Activated CD8-positive, alpha-beta memory T cell treated with anti-CD3 and anti-CD28 coated beads, Interleukin-2, amount 10 ng/mL, durations not matched to agents 7 days and 5 days (primary cell): ENCODE results near the gene UBE2D2. TPM values are rescaled to one million over a fixed set of nuclear protein-coding genes. Genes with fewer than 3 reads are reported as not detected.
"Not testable (repeated sequence)": the region's sequence is repeated elsewhere in the genome, so short reads cannot be mapped to it uniquely, and the experiment has no call there.

Experiments used
- ATAC-seq: fragments of 150-1000 bp; cut with Tn5 transposase; one replicate; pipeline ENCODE4 v1.10.0; 2021; ENCODE audit warnings: moderate library complexity
- CTCF ChIA-PET: fragments of 350-600 bp; sonication (Branson Sonifier 250); formaldehyde crosslinking; loops from one replicate; lab custom pipeline; 2021; ENCODE audit warnings: antibody characterized with exemption; lab: Charles Lee
- DNase-seq: peaks from one replicate; pipeline ENCODE4 v3.0.0-alpha.2; 2020
- H3K27ac Mint-ChIP-seq: one replicate; pipeline ENCODE4 v1.8.0; 2021; ENCODE audit warnings: mild to moderate bottlenecking, mixed read lengths
- H3K27me3 Mint-ChIP-seq: one replicate; pipeline ENCODE4 v1.8.0; 2021; ENCODE audit warnings: mixed read lengths
- H3K36me3 Mint-ChIP-seq: one replicate; pipeline ENCODE4 v1.8.0; 2021; ENCODE audit warnings: mild to moderate bottlenecking, mixed read lengths
- H3K4me1 Mint-ChIP-seq: one replicate; pipeline ENCODE4 v1.8.0; 2021; ENCODE audit warnings: mixed read lengths
- H3K4me3 Mint-ChIP-seq: one replicate; pipeline ENCODE4 v1.8.0; 2021; ENCODE audit warnings: mild to moderate bottlenecking, moderate library complexity, mixed read lengths
- H3K9me3 Mint-ChIP-seq: one replicate; pipeline ENCODE4 v1.8.0; 2022; ENCODE audit warnings: low read depth, mixed read lengths
- total RNA-seq, 2 experiments: library from RNA; stranded (reverse); gene quantifications; one replicate each; pipeline ENCODE4 v1.2.3, GENCODE V29; 2021

The UBE2D2 gene
- total RNA-seq, 2 experiments from 2014 or later = 201 to 244 TPM

GRCh38 chr5:139526309-139527089, 34.6 kb upstream of the UBE2D2 start:
- DNase-seq, H3K9me3 Mint-ChIP-seq, H3K36me3 Mint-ChIP-seq, H3K4me1 Mint-ChIP-seq, CTCF ChIA-PET, H3K27me3 Mint-ChIP-seq, H3K4me3 Mint-ChIP-seq, ATAC-seq, H3K27ac Mint-ChIP-seq: not testable (repeated sequence)

- CTCF ChIA-PET, DNase-seq, H3K27ac Mint-ChIP-seq, H3K27me3 Mint-ChIP-seq, H3K4me3 Mint-ChIP-seq, H3K9me3 Mint-ChIP-seq, ATAC-seq, H3K4me1 Mint-ChIP-seq, H3K36me3 Mint-ChIP-seq: not testable (repeated sequence)
These were observed 34.1 kb upstream of the UBE2D2 start for GRCh38 chr5:139527090-139527470.

DNA sequence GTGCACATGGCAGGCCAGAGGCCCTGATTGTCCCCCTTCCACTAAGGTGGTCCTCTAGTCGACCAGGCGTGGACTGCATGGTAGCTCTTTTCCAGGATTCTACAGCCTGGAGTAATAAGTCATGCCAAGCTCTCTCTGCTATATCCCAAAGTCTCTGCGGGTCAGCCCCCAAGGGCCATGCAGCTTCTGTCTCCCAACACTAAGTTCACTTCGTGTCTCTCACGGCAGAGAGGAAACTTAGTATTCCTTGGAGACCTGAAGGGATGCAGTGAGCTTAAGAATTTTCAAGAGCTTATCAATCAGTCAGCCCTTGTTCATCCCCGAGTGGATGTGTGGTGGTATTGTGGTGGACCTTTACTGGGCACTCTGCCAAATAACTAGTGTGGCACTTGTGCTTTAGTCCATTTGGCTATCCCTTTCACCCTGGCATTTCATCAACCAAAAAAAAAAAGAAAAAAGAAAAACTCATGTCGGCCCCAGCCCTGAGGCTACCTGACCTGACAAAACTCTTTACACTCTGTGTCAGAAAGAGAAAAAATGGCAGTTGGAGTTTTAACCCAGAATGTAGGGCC, 33.2 kb upstream of the UBE2D2 start:
- CTCF ChIA-PET = interaction anchor here (1.0 kb wide), 1 partner anchor 106 kb away, joined by 3 read pairs; no protein-coding TSS in a partner anchor
- not testable (repeated sequence) for H3K9me3 Mint-ChIP-seq, H3K4me1 Mint-ChIP-seq, DNase-seq, ATAC-seq, H3K4me3 Mint-ChIP-seq, H3K27me3 Mint-ChIP-seq, H3K36me3 Mint-ChIP-seq, H3K27ac Mint-ChIP-seq

DNA sequence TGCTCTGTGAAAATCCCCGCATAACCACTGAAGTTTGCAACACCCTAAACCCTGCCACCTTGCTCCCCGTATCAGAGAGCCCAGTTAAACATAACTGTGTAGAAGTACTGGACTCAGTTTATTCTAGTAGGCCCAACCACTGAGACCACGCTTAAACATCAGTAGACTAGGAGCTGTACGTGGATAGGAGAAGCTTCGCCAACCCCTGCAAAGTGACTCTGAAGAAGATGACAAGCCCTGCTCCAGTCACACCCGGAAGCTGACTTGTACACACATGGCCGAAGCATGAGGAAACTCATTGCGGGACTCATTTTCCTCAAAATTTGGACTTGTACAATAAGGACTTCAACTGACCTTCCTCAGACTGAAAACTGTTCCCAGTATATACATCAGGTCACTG, 32.4 kb upstream of the UBE2D2 start:
- DNase-seq, H3K9me3 Mint-ChIP-seq, H3K36me3 Mint-ChIP-seq, H3K27me3 Mint-ChIP-seq, H3K27ac Mint-ChIP-seq, ATAC-seq, H3K4me3 Mint-ChIP-seq, H3K4me1 Mint-ChIP-seq: not testable (repeated sequence)
- CTCF ChIA-PET = interaction anchor here (1.0 kb wide), 1 partner anchor 106 kb away, joined by 3 read pairs; no protein-coding TSS in a partner anchor

GRCh38 chr5:139530079-139530478, 31.1 kb upstream of the UBE2D2 start:
- H3K27ac Mint-ChIP-seq, DNase-seq, H3K27me3 Mint-ChIP-seq, H3K36me3 Mint-ChIP-seq, H3K9me3 Mint-ChIP-seq, CTCF ChIA-PET, H3K4me1 Mint-ChIP-seq, H3K4me3 Mint-ChIP-seq, ATAC-seq: not testable (repeated sequence)

- no peaks in the 10 kb centered on the region for H3K9me3 Mint-ChIP-seq
- H3K27ac Mint-ChIP-seq = no peak overlapping the region
- CTCF ChIA-PET = interaction anchor here (0.6 kb wide), 1 partner anchor 35 kb away, joined by 3 read pairs; no protein-coding TSS in a partner anchor
- DNase-seq = no peak
- no peaks in the 10 kb centered on the region for H3K36me3 Mint-ChIP-seq
- no peaks in the 10 kb centered on the region for H3K27me3 Mint-ChIP-seq
- no peak for ATAC-seq
- H3K4me1 Mint-ChIP-seq = no peaks in the 10 kb centered on the region
- H3K4me3 Mint-ChIP-seq = no peak overlapping the region
These were observed 29.4 kb upstream of the UBE2D2 start for GRCh38 chr5:139531772-139532169.

- Mint-ChIP-seq H3K4me1 (peaks cover 9% of the 10 kb centered on the region), H3K9me3 (no peaks in the 10 kb centered on the region), H3K27ac (no peak overlapping the region), H3K4me3 (no peak overlapping the region), H3K27me3 (no peaks in the 10 kb centered on the region), H3K36me3 (no peaks in the 10 kb centered on the region)
- peak; percentile 99 for ATAC-seq
- peak; percentile 69 for DNase-seq
- CTCF ChIA-PET = interaction anchor here (0.7 to 1.6 kb wide), 6 partner anchors 9 to 232 kb away, joined by 3 to 4 read pairs (median 4); partner anchors contain the start of gene SPATA24
These were observed 17.6 kb upstream of the UBE2D2 start for GRCh38 chr5:139543423-139543991.

- H3K27ac Mint-ChIP-seq, ATAC-seq, CTCF ChIA-PET, DNase-seq, H3K9me3 Mint-ChIP-seq, H3K4me3 Mint-ChIP-seq, H3K36me3 Mint-ChIP-seq: not testable (repeated sequence)
- peaks cover 14% of the 10 kb centered on the region for H3K4me1 Mint-ChIP-seq
- peaks cover 12% of the 10 kb centered on the region for H3K27me3 Mint-ChIP-seq
These were observed 14.5 kb upstream of the UBE2D2 start for GRCh38 chr5:139546593-139546992.

DNA sequence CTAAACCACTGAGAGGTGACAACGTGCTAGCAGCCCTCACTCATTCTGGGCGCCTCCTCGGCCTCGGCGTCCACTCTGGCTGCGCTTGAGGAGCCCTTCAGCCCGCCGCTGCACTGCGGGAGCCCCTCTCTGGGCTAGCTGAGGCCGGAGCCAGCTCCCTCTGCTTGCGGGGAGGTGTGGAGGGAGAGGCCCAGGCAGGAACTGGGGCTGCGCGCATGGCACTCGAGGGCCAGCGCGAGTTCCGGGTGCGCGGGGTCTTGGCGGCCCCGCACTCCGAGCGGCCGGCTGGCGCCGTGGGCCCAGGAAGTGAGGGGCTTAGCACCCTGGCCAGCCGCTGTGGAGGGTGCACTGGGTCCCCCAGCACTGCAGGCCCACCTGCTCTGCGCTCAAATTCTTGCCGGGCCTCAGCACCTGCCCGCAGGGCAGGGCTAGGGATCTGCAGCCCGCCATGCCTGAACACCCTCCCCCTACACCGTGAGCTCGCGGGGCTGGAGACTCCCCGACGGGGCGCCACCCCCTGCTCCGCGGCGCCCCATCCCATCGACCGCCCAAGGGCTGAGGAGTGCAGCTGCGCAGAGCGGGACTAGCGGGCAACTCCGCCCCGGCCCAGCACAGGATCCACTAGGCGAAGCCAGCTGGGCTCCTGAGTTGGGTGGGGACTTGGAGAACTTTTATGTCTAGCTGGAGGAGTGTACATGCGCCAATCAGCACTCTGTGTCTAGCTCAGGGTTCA, 11.8 kb upstream of the UBE2D2 start:
- H3K27me3 Mint-ChIP-seq = peaks cover 14% of the 10 kb centered on the region
- H3K9me3 Mint-ChIP-seq = peaks cover 5% of the 10 kb centered on the region
- H3K4me3 Mint-ChIP-seq = no peak overlapping the region
- peaks cover 11% of the 10 kb centered on the region for H3K4me1 Mint-ChIP-seq
- no peaks in the 10 kb centered on the region for H3K36me3 Mint-ChIP-seq
- H3K27ac Mint-ChIP-seq = no peak overlapping the region
- ATAC-seq (no peak), DNase-seq (no peak)
- CTCF ChIA-PET = interaction anchor here (1.4 kb wide), 1 partner anchor 127 kb away, joined by 3 read pairs; no protein-coding TSS in a partner anchor

GRCh38 chr5:139550051-139550872, 10.9 kb upstream of the UBE2D2 start:
- H3K4me3 Mint-ChIP-seq, CTCF ChIA-PET, H3K36me3 Mint-ChIP-seq, ATAC-seq, H3K9me3 Mint-ChIP-seq, H3K27ac Mint-ChIP-seq, DNase-seq: not testable (repeated sequence)
- H3K4me1 Mint-ChIP-seq = peaks cover 11% of the 10 kb centered on the region
- H3K27me3 Mint-ChIP-seq = peaks cover 14% of the 10 kb centered on the region

DNA sequence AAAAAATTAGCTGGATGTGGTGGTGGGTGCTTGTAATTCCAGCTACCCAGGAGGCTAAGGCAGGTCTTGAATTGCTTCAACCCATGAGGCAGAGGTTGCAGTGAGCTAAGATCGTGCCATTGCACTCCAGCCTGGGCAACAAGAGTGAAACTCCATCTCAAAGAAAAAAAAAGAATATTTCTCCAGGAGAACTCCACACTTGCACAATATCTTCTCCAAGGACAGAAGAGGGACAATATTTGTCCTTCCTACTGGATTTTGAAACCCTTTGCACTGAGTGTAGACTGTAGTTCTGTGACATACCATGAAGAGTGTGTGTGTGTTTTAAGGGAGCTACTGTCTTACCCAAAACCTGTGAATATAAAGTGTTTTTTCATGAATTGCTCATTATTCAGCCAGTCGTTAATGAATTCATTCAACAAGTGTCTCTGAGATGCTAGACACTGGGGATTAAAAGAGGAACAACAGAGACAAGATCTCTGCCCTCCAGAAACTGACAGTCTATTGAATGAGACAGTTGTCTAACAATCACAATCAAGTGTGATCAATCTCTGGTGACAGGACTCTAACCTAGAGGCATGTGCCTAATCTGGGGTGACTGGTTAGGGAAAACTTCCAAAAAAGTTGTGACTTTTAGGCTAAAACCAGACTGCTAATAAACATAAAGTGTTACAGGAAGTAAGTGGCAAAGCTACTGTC, 9.8 kb upstream of the UBE2D2 start:
- peaks cover 5% of the 10 kb centered on the region for H3K9me3 Mint-ChIP-seq
- no peak overlapping the region for H3K4me3 Mint-ChIP-seq
- DNase-seq = no peak
- H3K27me3 Mint-ChIP-seq = peaks cover 14% of the 10 kb centered on the region
- H3K4me1 Mint-ChIP-seq = peaks cover 11% of the 10 kb centered on the region
- CTCF ChIA-PET = interaction anchor here (0.9 to 1.6 kb wide), 4 partner anchors 8 to 129 kb away, joined by 3 to 4 read pairs (median 4); no protein-coding TSS in a partner anchor
- H3K36me3 Mint-ChIP-seq = no peaks in the 10 kb centered on the region
- no peak for ATAC-seq
- no peak overlapping the region for H3K27ac Mint-ChIP-seq
